Endometrial microvascular endothelial cells (primary cell): ENCODE results near the gene LAPTM4A. TPM values are rescaled to one million over a fixed set of nuclear protein-coding genes. Genes with fewer than 3 reads are reported as not detected.
"Not testable (repeated sequence)": the region's sequence is repeated elsewhere in the genome, so short reads cannot be mapped to it uniquely, and the experiment has no call there.

ENCODE experiments used
- in situ Hi-C: cut with HindIII; loops from 2 replicates; pipeline ENCODE4 v1.10.0; 2017; ENCODE audit warnings: low sequenced_read_pairs, low pct_unique_long_range_greater_than_20kb; ENCODE audit errors: inconsistent ontology term
- total RNA-seq: library from RNA; depleted of rRNA; stranded (reverse); fragments of >200 nt; gene quantifications from one replicate; pipeline ENCODE4 v1.2.3, GENCODE V29; 2015; ENCODE audit errors: inconsistent ontology term

Gene LAPTM4A
- total RNA-seq, 1 donor from 2014 or later, result 147 TPM

DNA sequence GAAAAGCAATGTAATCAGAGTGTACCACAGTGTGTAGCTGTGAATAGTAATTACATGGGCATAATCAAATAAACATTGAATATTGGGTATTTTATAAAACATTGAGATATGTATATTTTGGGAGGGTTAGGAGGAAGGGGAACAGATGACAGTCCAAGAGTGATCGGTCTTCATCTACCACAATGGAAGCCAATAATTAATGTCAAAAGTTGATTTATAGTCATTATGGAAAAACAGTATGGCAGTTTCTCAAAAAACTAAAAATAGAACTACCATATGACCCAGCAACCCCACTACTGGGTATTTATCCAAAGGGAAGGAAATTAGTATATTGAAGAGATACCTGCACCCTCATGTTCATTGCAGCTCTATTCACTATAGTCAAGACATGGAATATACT lies 5.8 kb upstream of the LAPTM4A start:
- in situ Hi-C loops, result no loop called here

DNA sequence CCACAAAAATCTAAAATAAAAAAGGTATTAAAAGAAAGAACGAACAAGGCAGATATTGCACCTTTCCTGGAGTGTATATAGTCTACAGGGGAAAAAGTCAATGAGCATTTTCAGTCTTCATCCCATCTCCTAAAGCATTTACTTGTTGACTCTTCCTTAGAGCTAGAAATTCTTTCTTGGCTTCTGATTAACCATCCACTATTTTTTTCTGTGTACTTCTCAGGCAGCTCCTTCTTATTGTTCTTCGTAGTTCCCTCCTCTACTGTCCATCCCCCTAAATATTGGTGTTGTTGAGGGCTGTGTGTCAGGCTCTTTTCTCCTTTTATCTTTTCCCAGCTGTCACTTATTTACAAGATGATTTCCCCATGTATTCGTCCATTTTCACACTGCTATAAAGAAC lies 3.5 kb upstream of the LAPTM4A start:
- in situ Hi-C loops, result no loop called here

DNA sequence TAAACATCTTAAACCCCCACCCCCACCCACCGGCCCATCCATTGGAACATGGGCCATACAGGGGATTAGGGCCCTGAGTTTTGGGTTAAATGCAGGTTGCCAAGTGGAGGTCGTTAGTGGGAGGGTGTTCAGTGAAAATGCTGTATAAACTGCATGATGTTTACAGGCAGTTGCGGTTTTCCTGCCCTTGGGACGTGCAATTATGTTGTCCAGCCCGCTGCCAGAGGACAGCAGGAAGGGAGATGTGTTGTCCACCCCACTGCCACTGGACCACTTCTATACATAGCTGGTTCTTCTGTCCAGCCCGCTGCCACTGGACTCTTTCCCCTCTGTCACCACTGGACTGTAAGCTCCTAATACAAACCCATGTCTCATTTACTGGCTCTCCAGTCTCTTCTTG lies 2.7 kb upstream of the LAPTM4A start:
- in situ Hi-C loops, result no loop called here

DNA sequence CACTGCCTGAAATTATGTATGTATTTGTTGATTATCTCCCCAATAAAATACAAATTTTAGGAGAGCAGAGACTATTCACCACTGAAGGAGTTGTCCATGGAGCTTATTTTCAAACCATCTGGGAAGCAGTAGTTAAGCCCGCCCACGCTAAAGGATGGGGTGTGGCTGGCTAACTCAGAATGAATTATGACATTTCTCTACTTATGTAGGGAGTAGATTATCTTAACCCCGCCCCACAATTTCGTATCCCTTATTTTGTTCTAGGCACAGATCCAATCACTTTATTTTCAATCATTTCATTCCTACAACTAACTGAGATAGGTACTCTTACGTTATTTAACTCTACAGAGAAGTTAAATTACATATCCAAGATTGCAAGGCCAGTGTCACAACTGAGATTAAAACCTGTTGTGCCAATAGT lies 1.4 kb upstream of the LAPTM4A start:
- in situ Hi-C loops, result no loop called here

DNA sequence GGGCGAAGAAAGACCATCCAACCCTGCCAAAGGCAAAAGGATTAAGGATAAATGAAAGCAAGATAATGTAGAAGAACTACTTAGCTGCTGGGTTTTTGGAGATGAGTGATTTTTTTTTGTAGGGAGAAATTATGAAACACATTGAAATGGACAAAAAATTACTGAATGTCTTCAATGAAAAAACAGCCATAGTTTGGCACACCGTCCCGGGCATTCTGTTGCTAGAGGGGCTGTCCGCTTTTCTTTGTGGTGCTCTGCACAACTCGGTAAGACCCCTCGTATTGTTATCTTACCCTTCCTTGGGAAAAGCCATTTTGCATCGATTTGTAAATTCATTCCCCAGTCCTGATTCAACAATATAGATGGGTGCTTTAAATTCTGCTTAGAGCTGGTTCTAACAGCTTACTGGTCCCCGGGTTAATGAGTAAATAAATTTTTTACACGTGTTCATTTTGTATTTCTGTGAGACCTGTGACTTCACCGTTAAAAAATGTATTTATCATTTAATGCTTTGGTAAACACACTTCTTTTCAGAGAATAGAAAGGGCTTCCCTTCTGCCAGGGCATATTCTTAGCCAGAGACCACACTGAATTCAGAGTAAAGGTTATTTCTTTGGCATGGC lies 912 bp upstream of the LAPTM4A start:
- in situ Hi-C loops, result no loop called here

DNA sequence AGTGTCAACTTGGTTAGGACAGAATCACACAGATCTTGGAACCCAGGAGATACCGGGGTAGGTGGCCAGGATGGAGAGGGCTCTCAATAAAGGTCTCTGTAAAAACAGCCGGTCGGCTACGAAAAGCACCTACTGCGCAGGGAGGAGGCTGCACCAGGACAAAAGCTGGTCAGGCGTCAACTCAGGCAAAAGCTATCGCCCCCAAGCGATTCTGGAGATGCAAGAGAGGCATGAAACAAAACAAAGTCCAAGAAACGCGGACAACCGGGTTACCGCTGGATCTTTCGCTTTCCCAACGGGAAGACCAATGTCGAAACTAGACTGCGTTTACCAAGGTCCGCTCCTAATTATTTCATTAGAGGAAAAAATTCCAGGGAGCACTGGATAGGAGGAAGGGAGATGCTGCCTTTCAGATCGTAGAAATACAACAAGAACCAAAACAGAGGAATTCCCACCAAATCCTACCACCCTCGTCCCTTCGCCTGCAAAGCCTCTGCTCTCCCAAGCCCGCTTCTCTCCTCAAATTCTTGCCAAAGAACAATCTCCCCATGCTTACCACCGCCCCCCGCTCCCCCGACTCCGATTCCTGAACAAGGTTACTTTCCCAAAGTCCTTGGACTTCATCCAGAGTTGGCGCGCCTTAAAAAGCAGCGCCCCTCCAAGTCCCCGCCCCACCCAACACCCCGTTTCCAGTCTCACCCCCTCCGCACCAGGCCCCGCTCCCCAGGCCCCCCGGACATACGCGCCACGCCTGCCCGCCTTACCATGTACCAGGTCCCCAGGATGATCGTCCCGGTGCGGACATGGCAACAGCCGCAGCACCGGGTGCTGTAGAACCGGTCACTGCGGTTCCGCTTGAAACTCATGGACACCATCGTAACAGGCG lies 539 bp downstream of the LAPTM4A start:
- in situ Hi-C loops, result no loop called here

DNA sequence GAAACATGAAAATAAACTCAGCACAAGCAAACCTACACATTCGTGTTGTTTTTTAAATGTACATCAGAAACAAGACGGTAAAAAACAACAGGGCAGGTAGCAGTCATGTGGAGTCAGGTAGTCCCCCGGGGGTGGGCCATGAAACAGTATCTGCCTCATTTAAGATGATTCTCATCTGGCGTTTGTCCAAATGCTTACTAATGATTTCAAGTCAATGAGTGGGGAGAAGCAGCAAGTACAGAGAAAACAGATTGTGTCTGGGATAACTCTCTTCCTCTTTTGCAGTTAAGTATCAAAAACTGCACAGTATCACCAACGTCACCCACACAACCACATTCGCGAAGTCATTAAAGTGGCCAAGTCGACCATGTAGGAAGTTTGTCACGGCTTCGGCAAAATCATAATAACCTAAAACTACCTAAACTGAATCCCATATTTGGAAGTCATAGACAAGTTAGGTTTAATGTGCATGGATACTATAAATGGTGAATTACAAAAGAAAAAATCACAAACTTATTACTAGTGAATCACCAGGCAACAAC lies 1.3 kb downstream of the LAPTM4A start:
- in situ Hi-C loops, result no loop called here

DNA sequence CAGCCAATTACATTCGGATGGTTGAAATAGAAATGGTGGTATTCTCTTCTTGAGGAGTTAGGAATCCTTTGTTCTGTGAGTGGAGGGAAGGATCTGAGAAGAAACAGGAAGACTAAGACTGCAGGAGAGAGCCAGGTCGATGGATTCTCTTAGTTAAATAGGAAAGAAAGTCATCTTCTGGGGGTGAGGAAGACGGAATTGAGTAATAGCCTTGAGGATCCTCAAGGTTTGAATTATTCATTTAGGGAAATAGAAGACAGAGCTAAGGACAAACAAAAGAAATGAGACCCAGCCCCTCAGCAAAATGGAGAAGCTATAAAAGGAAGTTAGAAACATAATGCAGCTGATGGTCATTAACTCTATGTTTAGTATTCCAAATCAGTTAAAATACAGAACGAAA lies 1.8 kb downstream of the LAPTM4A start:
- in situ Hi-C loops, result no loop called here

DNA sequence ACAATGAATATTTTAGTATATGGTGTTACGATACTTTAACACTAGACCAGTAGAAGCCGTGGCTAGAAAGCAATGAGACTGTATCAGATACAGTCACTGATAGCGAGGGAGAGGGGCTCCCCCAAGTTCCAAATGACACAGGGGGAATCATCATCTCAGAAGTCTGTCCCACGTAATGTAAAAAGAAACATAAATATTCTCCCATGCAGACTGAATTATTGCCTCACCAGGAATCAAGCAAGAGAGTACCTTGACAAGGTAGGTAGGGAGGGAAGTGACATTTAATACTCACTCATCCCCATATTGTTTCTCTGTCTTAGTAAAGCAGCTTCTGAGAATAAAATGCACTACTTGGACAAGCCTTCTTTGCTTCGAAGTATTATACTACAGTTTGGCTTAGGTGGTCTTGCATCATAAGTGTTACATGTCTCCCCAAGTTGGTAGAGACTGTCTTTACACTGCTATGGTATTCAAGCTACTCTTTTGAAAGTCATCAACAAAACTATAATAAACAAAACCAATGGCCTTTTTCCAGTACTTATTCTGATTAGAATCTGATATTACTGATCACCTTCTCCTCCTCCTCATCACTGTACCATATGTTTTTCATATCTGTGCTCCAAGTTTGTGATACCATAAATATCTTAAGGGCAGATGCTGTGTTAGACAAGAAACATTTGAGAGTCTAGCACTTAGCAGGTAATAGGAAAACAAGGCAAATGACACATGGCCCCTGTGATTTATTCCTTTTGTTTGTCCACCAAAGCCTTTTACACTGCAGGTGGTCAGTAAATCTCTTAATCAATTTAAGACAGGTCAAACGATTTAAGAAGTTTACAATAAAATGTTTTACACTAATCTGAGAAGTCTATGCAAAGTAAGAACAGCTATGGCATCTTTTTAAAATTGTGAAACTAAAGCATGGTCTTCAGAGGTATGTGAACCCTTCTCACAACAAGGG lies 2.7 kb downstream of the LAPTM4A start:
- in situ Hi-C loops, result no loop called here

DNA sequence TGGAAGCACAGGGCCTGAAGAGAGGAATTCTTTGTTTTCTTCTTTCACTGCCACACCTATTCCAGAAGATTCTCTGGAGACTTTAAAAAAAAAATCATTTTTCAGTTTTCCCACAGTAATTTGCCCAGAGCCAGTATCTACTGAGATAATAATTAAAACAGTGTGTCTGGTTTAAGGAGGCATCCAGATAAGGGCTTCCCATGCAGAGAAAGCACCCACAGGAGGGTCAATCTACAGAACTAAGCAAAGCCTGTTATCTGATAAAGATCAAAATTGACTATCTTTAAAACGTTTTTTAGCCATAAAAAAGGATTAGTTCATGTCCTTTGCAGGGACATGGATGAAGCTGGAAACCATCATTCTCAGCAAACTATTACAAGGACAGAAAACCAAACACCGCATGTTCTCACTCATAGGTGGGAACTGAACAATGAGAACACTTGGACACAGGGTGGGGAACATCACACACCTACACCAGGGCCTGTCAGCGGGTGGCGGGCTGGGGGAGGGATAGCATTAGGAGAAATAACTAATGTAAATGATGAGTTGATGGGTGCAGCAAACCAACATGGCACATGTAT lies 5.6 kb downstream of the LAPTM4A start:
- in situ Hi-C loops, result not testable (repeated sequence)

DNA sequence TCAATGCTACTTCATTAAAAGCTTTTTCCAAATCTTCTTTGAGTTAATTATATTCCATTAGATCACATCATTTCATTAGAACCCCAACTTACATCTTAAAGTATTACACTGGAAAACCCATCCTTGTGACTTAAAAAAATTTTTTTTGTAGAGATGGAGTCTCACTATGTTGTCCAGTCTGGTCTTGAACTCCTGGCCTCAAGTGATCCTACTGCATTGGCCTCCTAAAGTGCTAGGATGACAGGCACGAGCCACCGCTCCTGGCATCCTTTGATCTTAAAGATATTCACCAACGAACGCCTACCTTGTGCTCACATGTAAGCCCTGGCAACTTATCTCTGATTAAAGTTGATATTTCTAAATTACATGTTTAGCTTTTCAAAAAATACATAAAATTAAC lies 6.7 kb downstream of the LAPTM4A start:
- in situ Hi-C loops, result no loop called here

DNA sequence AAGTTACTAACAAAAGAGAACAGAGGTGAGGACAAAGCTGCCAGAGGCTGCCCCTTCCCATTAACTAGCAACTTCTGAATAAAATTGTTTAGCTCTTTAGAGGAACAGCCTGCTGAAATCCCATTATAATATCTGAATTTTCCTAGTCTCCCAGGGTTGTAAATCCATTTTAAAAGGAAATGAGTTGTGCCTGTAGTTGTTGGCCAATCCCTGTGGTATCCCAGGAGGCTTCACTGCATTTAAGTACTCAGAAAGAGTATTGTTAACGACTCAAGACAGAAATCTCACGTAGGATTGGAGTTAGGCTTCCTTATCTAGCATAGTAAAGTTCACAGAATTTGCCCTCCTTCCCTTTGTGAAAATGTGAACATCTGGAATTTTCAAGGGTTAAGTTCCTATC lies 8.9 kb downstream of the LAPTM4A start:
- in situ Hi-C loops, result no loop called here

DNA sequence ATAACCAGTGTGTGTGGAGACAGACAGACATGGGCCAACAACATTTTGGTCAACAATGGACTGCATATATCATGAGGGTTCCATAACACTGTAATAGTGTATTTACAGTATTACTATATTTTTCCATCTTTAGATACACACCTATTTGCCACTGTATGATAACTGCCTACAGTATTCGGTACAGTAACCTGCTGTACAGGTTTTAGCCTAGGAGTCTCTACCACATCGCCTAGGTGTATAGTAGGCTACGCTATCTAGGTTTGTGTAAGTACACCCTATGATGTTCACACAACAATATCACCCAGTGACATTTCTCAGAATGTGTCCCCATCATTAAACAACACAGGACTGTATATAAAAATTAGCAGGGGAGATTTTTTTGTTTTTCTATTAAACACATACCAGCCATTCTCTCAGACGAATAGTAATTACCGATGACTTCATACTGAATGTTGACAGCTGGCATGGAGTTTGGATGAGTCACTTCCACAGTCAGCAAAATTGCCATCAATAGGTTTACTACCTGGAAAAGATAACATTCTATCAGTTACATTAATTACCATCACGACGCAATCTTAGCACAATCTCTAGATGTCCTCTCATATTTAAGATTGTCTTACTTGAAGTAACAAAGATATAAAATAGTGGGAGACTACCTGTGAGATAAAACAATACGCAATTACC lies 10.8 kb downstream of the LAPTM4A start:
- in situ Hi-C loops, result no loop called here

DNA sequence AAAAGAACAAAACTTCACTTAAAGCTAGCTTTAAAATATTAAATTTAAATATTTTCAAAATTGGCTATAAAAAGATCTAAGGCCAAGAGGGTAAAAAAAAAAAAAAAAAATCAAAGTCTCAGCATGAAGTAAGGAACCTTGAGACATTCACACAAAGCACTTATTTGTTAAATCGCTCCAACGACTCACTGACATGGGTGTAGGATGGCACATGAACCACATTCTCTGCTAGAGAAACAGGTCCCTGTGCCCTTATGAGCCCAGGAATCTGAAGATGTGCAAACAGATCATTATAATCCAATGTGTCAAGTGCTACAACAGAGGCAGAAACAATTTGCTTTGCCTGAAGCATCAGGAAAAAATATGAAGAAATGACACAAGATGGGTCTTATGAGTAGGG lies 13.8 kb downstream of the LAPTM4A start:
- in situ Hi-C loops, result no loop called here

DNA sequence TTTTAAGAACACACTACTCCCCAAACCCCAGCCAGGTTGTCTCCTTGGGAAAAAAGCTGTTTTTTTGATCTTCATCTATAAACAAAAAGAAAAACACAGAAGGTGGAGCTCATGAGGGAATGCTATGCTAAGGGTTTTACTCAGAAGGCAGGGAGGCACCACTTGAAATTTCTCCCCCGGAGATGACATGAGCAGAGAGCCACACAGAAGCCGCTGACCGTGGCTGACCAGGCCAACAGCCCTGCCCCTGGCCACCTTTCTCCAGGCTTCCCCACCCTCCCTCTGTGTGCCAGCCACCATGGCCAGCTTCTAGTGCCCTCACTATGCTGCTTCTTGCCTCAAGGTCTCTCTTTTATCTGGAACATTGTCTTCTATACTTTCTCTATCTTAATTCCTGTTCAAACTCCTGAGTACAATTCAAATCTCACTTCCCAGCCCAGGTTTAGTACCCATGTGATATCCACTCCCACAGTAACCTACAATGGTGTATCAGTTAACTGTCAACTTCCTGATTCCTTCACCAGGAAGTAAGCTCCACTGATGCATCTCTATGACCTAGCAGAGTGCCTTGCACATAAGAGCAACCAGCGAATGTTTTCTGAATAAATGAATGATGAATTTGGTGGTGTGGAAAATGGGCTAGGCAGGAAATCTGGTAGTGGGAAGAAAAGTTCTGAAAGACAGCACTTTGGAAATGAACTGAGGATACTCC lies 15.3 kb downstream of the LAPTM4A start:
- in situ Hi-C loops, result no loop called here

DNA sequence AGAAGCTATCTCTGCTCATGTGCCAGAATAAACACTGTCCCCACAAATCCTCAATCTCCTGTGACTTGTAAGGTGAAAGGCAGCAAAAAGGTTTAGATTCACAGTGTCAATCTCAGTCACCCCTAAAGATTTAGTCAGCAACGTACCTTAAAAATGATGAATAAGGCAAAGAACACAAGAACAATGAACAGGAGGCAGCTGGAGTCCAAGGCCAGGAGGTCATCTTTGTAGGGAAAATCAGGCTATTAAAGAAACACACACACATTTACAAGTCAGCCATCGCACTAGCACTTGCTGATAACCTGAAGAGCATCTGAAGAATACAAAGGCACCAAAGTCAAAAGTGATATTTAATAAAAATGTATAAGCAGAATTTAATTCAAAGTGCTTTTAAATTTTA lies 16.6 kb downstream of the LAPTM4A start:
- in situ Hi-C loops, result no loop called here

DNA sequence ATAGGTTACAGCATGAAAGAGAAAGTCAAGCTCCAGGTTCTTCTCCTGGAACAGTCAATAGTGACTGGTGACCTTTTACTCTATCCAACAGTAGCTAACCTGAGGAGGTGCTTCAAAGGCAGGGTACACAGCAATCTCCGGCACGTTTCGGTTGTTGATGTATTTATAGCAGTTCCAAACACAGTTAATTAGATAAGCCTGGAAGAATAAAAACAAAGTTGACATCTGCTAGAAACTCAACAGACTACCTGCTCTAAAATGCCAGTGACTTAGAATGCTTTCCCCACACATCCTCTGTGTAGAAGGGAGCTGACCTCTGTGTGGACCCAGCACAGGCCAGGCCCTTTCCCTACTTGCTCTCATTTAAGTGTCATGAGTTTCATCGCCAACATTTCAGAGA lies 17.2 kb downstream of the LAPTM4A start:
- in situ Hi-C loops, result no loop called here

DNA sequence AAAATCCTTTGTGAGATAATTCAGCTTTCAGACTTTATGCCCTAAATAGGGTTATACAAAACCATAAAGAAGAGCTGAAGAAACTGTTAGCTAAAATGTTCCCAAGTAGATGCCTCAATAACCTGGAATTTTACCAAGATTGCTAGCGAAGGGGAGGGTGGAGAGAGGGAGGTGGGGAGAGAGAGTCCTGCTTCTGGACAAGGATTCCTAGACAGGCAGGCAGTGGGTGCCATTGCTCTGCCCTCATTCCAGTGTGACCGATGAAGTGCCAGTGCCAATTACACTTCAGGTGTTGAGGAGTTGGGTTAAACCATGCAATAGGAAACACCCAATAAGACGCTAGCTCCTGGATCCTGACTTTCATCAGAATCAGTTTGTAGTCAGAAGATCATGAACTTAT lies 18.1 kb downstream of the LAPTM4A start:
- in situ Hi-C loops, result no loop called here
